Large intestine (tissue), 3 donors: ENCODE measurements around the gene STAU1. TPM values are rescaled to one million over a fixed set of nuclear protein-coding genes. Genes with fewer than 3 reads are reported as not detected.
"Not testable (repeated sequence)": the region's sequence is repeated elsewhere in the genome, so short reads cannot be mapped to it uniquely, and the experiment has no call there.

Source experiments
- DNase-seq, 2 donors: peaks; one replicate each; pipeline versions ENCODE4 v3.0.0 to v3.0.0-alpha.2; 2013
- H3K27ac ChIP-seq: one replicate; pipeline ENCODE4 v1.5.1; 2013; ENCODE audit warnings: low read length
- H3K27me3 ChIP-seq: 2 replicates; pipeline ENCODE4 v1.6.1; 2013; ENCODE audit warnings: low read length; ENCODE audit not compliant: control insufficient read depth, insufficient read depth
- H3K36me3 ChIP-seq: 2 replicates; pipeline ENCODE4 v1.6.1; 2013; ENCODE audit warnings: low read length; ENCODE audit not compliant: control insufficient read depth, insufficient read depth
- H3K4me1 ChIP-seq: one replicate; pipeline ENCODE4 v1.6.1; 2013; ENCODE audit warnings: low read length; ENCODE audit not compliant: control insufficient read depth, insufficient read depth
- H3K4me3 ChIP-seq: one replicate; pipeline ENCODE4 v1.5.1; 2013; ENCODE audit warnings: low read length
- H3K9me3 ChIP-seq: one replicate; pipeline ENCODE4 v1.6.1; 2013; ENCODE audit warnings: mild to moderate bottlenecking, low read depth, low read length, moderate library complexity; ENCODE audit not compliant: control insufficient read depth
- WGBS: methylation state at CpG from one replicate; pipeline ENCODE4 v1.1.5; 2013; ENCODE audit warnings: low lambda C conversion rate; ENCODE audit not compliant: insufficient coverage; 5-methylcytosine and 5-hydroxymethylcytosine counted together
- polyA plus RNA-seq: library from polyadenylated mRNA; unstranded; fragments of 120-200 nt; gene quantifications from one replicate; pipeline ENCODE4 v1.2.1, GENCODE V29; 2013

Gene STAU1
- polyA plus RNA-seq, 1 donor = 110 TPM

DNA sequence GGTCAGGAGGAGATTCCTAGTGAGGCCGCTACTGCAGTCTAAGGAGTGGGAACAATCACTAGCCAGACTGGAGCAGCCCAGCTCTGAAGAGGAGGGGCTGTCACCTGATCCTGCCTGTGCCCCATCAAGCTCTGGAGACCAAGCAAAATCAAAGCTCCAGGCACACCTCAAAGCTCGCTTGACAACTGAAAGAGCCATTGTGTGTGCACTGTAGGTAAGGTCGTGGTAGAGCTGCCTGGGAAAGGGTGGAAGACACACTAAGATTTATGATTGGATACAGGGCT, 83.8 kb downstream of the STAU1 start:
- Histone ChIP-seq H3K9me3 (no peaks in the 10 kb centered on the region), H3K27ac (no peak overlapping the region), H3K27me3 (no peaks in the 10 kb centered on the region), H3K4me3 (no peak overlapping the region), H3K36me3 (peaks cover 51% of the 10 kb centered on the region), H3K4me1 (no peaks in the 10 kb centered on the region)
- WGBS = no CpG with 5 or more reads among the region's 3 CpGs
- DNase-seq = no peak

GRCh38 chr20:49103647-49104364, 84.3 kb downstream of the STAU1 start:
- no peaks in the 10 kb centered on the region for H3K9me3 ChIP-seq
- WGBS = 83% methylated on average over 1 of the region's 7 CpGs
- H3K4me3 ChIP-seq = no peak overlapping the region
- H3K4me1 ChIP-seq = no peaks in the 10 kb centered on the region
- H3K27ac ChIP-seq = no peak overlapping the region
- H3K27me3 ChIP-seq = no peaks in the 10 kb centered on the region
- peaks cover 54% of the 10 kb centered on the region for H3K36me3 ChIP-seq
- no peak for DNase-seq

DNA sequence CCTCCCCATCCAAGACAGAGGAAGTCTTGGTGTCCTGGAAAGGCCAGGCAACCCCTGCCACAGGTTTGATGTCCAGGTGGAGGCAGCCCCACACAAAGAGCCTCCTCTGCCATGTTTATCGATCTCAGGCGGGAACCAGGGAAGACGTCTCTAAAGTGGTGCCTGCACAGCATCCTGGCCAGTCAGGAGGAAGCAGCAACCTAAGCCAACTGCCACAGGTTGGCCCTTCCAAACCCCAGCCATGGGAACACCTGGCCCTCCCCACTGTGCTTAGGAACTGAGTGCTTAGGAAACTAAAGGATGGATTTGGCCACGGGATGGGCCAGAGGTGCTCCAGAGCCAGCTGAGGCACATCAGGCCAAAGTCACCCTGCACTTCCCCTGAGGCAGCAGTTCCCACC, 85.1 kb downstream of the STAU1 start:
- DNase-seq = no peak
- no peaks in the 10 kb centered on the region for H3K27me3 ChIP-seq
- no peak overlapping the region for H3K27ac ChIP-seq
- H3K9me3 ChIP-seq = no peaks in the 10 kb centered on the region
- WGBS = no CpG with 5 or more reads among the region's 4 CpGs
- no peak overlapping the region for H3K4me3 ChIP-seq
- H3K36me3 ChIP-seq = peaks cover 62% of the 10 kb centered on the region
- no peaks in the 10 kb centered on the region for H3K4me1 ChIP-seq

- Histone ChIP-seq H3K36me3 (peaks cover 70% of the 10 kb centered on the region), H3K27me3 (no peaks in the 10 kb centered on the region), H3K9me3 (no peaks in the 10 kb centered on the region), H3K27ac (no peak overlapping the region), H3K4me1 (no peaks in the 10 kb centered on the region), H3K4me3 (no peak overlapping the region)
- 80% methylated on average over 1 of the region's 4 CpGs for WGBS
- peak in 1 of 2 donors; percentile 29 for DNase-seq
Observed at GRCh38 chr20:49100972-49101371, 87.2 kb downstream of the STAU1 start.

DNA sequence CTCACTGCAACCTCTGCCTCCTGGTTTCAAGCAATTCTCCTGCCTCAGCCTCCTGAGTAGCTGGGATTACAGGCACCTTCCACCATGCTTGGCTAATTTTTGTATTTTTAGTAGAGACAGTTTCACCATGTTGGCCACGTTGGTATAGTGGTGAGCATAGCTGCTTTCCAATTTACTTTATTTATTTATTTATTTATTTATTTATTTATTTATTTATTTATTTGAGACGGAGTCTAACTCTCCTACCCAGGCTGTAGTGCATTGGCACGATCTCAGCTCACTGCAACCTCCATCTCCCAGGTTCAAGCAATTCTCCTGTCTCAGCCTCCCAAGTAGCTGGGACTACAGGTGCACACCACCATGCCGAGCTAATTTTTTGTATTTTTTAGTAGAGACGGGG, 87.8 kb downstream of the STAU1 start:
- 100% methylated on average over 2 of the region's 5 CpGs for WGBS
- H3K27me3 ChIP-seq, H3K27ac ChIP-seq, DNase-seq, H3K9me3 ChIP-seq, H3K4me1 ChIP-seq, H3K4me3 ChIP-seq: not testable (repeated sequence)
- H3K36me3 ChIP-seq = peaks cover 71% of the 10 kb centered on the region

- no peak for DNase-seq
- no peaks in the 10 kb centered on the region for H3K4me1 ChIP-seq
- no CpG with 5 or more reads among the region's 3 CpGs for WGBS
- H3K4me3 ChIP-seq = no peak overlapping the region
- H3K27ac ChIP-seq = no peak overlapping the region
- H3K9me3 ChIP-seq = no peaks in the 10 kb centered on the region
- peaks cover 69% of the 10 kb centered on the region for H3K36me3 ChIP-seq
- H3K27me3 ChIP-seq = no peaks in the 10 kb centered on the region
Observed at GRCh38 chr20:49099011-49099410, 89.1 kb downstream of the STAU1 start.

GRCh38 chr20:49098136-49098535, 90.0 kb downstream of the STAU1 start:
- DNase-seq = no peak
- no peaks in the 10 kb centered on the region for H3K27me3 ChIP-seq
- H3K27ac ChIP-seq = no peak overlapping the region
- 100% methylated on average over 1 of the region's 4 CpGs for WGBS
- H3K36me3 ChIP-seq = peaks cover 64% of the 10 kb centered on the region
- no peaks in the 10 kb centered on the region for H3K4me1 ChIP-seq
- no peaks in the 10 kb centered on the region for H3K9me3 ChIP-seq
- no peak overlapping the region for H3K4me3 ChIP-seq

GRCh38 chr20:49097159-49097558, 91.0 kb downstream of the STAU1 start:
- Histone ChIP-seq H3K4me1 (no peaks in the 10 kb centered on the region), H3K4me3 (no peak overlapping the region), H3K27ac (no peak overlapping the region), H3K27me3 (no peaks in the 10 kb centered on the region), H3K36me3 (peaks cover 57% of the 10 kb centered on the region), H3K9me3 (no peaks in the 10 kb centered on the region)
- no peak for DNase-seq
- WGBS = no CpG with 5 or more reads among the region's 7 CpGs

DNA sequence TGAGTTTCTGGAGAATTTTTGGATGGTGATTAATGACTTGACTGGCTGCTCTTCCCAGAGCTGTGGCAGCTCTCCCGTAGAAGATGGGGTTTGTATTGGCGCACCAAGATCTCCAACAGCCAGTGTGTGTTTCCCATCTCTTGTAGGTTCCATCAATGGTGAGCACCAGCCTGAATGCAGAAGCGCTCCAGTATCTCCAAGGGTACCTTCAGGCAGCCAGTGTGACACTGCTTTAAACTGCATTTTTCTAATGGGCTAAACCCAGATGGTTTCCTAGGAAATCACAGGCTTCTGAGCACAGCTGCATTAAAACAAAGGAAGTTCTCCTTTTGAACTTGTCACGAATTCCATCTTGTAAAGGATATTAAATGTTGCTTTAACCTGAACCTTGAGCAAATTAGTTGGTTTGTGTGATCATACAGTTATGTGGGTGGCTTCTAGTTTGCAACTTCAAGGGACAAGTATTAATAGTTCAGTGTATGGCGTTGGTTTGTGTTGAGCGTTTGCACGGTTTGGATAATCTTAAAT, 91.9 kb downstream of the STAU1 start:
- H3K4me1 ChIP-seq = no peaks in the 10 kb centered on the region
- H3K36me3 ChIP-seq = peaks cover 52% of the 10 kb centered on the region
- H3K9me3 ChIP-seq = no peaks in the 10 kb centered on the region
- no CpG with 5 or more reads among the region's 7 CpGs for WGBS
- H3K4me3 ChIP-seq = no peak overlapping the region
- DNase-seq = no peak
- no peak overlapping the region for H3K27ac ChIP-seq
- no peaks in the 10 kb centered on the region for H3K27me3 ChIP-seq

DNA sequence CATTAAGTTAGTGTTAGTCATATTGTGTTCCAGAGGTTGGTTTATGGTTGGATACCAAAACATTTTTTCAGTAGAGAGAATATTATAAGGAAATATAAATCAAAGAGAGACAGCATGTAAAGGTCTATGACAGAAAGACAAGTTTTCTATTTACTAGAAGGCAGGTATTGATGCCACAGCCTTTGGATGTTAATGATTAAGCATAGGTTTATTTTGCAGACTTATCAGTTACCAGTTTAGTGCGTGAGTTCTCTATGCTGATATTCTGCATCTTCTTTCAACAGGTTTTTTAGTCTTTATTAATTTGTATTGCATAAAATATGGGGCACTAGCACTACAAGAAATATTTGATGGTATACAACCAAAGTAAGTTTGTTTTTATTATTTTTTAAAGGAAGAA, 96.4 kb downstream of the STAU1 start:
- H3K4me1 ChIP-seq = no peaks in the 10 kb centered on the region
- WGBS = no CpG with 5 or more reads among the region's 1 CpG
- H3K9me3 ChIP-seq = no peaks in the 10 kb centered on the region
- H3K4me3 ChIP-seq = no peak overlapping the region
- H3K27me3 ChIP-seq = no peaks in the 10 kb centered on the region
- no peak overlapping the region for H3K27ac ChIP-seq
- DNase-seq = no peak
- H3K36me3 ChIP-seq = peaks cover 70% of the 10 kb centered on the region

GRCh38 chr20:49091104-49091503, 97.0 kb downstream of the STAU1 start:
- Histone ChIP-seq H3K36me3 (peaks cover 69% of the 10 kb centered on the region), H3K4me3 (no peak overlapping the region), H3K9me3 (no peaks in the 10 kb centered on the region), H3K27me3 (no peaks in the 10 kb centered on the region), H3K4me1 (no peaks in the 10 kb centered on the region), H3K27ac (no peak overlapping the region)
- WGBS = 93% methylated on average over 2 of the region's 8 CpGs
- DNase-seq = no peak
